ENCODE results near the gene ZXDC.

The ZXDC gene

DNA sequence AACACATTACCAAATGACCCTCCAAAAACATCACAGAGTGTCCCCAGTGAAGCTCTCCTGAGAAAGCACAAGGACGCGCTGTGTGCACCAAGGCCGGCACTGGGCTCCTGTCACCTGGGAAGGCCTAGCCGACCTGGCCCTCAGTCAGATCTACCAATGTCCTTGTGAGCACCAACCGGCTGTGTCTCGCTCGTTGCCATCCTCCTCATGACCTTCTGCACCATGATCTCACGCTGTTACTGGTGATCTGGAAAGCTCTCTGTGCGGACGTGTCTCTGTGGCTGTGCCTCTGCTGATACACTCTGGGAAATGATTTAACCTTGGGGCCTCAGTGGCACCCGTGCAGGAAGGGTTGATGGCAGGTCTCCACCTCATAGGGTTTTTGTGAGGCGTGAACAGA, 24.2 kb downstream of the ZXDC start:
- TF ChIP-seq, protein P1, sequence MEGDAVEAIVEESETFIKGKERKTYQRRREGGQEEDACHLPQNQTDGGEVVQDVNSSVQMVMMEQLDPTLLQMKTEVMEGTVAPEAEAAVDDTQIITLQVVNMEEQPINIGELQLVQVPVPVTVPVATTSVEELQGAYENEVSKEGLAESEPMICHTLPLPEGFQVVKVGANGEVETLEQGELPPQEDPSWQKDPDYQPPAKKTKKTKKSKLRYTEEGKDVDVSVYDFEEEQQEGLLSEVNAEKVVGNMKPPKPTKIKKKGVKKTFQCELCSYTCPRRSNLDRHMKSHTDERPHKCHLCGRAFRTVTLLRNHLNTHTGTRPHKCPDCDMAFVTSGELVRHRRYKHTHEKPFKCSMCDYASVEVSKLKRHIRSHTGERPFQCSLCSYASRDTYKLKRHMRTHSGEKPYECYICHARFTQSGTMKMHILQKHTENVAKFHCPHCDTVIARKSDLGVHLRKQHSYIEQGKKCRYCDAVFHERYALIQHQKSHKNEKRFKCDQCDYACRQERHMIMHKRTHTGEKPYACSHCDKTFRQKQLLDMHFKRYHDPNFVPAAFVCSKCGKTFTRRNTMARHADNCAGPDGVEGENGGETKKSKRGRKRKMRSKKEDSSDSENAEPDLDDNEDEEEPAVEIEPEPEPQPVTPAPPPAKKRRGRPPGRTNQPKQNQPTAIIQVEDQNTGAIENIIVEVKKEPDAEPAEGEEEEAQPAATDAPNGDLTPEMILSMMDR (IDR thresholded peaks at IDR 0.05; ENCODE audit: borderline replicate concordance, insufficient read depth, low read depth, low read length), result no peak
- H3K4me3 ChIP-seq (ENCODE audit: low read depth, low read length), result no peak overlapping the region

- TF ChIP-seq, protein P1 (IDR thresholded peaks at IDR 0.05; ENCODE audit: borderline replicate concordance, insufficient read depth, low read depth, low read length), result no peak
These were observed 24.9 kb downstream of the ZXDC start for GRCh38 chr3:126450744-126451143.

DNA sequence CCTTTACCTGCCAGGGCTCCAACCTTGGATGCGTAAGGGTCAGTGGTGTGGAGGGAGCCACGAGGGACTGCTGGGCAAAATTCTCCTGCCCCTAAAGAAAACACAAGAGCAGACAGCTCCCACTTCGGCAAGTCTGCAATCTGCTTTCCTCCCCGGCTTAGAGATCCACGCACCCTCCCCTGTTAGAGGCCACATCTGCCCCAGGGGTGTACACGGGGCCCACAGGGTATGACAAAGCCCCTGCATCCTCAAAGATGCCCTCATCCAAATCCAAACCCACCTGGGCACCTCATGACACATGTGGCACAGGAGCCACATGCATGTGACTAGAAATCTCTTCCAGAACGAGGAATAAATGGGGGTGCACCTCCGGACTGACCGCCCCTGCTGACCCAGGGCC, 25.5 kb downstream of the ZXDC start:
- TF ChIP-seq, protein P1 (IDR thresholded peaks at IDR 0.05; ENCODE audit: borderline replicate concordance, insufficient read depth, low read depth, low read length), result no peak
- no peak overlapping the region for H3K4me3 ChIP-seq (ENCODE audit: low read depth, low read length)

More at GRCh38 chr3:126450744-126451143, 24.9 kb downstream of the ZXDC start:
- no peak overlapping the region for H3K4me3 ChIP-seq (ENCODE audit: low read depth, low read length)

GRCh38 chr3:126449621-126450051, 26.1 kb downstream of the ZXDC start:
- TF ChIP-seq, protein P1 (IDR thresholded peaks at IDR 0.05; ENCODE audit: borderline replicate concordance, insufficient read depth, low read depth, low read length), result no peak
- H3K4me3 ChIP-seq (ENCODE audit: low read depth, low read length), result no peak overlapping the region

- no peak overlapping the region for H3K4me3 ChIP-seq (ENCODE audit: low read depth, low read length)
- TF ChIP-seq, protein P1 (IDR thresholded peaks at IDR 0.05; ENCODE audit: borderline replicate concordance, insufficient read depth, low read depth, low read length), result no peak
These were observed 26.9 kb downstream of the ZXDC start for GRCh38 chr3:126448893-126449180.

GRCh38 chr3:126448136-126448892, 27.4 kb downstream of the ZXDC start:
- TF ChIP-seq, protein P1 (IDR thresholded peaks at IDR 0.05; ENCODE audit: borderline replicate concordance, insufficient read depth, low read depth, low read length), result no peak
- no peak overlapping the region for H3K4me3 ChIP-seq (ENCODE audit: low read depth, low read length)

DNA sequence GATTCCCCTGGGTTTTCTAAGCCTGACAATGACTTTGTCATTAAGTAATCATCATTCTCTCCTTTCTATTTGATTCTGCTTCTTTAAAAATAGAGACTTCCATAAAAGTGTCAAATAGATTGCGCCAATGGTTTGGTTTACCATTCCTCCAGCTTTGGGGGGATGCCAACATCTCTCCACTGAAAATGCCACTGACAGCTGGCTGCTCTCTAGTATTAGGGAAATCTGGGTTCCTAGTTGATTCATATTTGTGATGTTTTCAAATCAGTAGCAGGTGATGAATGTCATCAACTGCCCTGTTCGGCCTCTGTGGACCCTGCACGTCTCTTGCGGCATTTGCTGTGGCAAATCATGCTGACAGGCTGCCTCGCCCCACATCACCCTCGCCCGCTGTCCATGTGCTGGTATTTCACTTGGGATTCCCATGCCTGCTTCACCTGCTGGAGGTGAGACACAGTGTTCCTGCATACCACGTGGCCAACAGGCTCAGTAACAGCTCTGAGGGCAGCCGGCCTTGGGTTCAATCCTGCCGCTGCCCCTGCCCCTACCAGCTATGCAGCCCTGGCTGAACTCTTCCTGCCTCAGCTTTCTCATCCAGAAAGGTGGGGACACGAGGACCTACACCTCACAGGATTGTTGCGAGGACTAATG, 28.1 kb downstream of the ZXDC start:
- H3K4me3 ChIP-seq (ENCODE audit: low read depth, low read length), result no peak overlapping the region
- TF ChIP-seq, protein P1 (IDR thresholded peaks at IDR 0.05; ENCODE audit: borderline replicate concordance, insufficient read depth, low read depth, low read length), result no peak

Data from GM12875 (cell line).